KMS-11 (cell line): ENCODE data around the gene SMG6.

Source experiments
- H2AFZ ChIP-seq: fragments of 200-600 bp; sonication (generic); 2 replicates; pipeline ENCODE4 v1.6.1; 2016; ENCODE audit warnings: antibody characterized with exemption, mixed run types, low read depth
- H3K27ac ChIP-seq: fragments of 200-600 bp; sonication (generic); 2 replicates; pipeline ENCODE4 v1.6.1; 2016; ENCODE audit warnings: mild to moderate bottlenecking, mixed run types
- H3K27me3 ChIP-seq: fragments of 200-600 bp; sonication (generic); 2 replicates; pipeline ENCODE4 v1.6.1; 2017; ENCODE audit warnings: mild to moderate bottlenecking, low read depth, mixed run types, moderate library complexity; ENCODE audit not compliant: insufficient read depth
- H3K36me3 ChIP-seq: fragments of 200-600 bp; sonication (generic); 2 replicates; pipeline ENCODE4 v1.6.1; 2017; ENCODE audit warnings: mild to moderate bottlenecking, mixed run types; ENCODE audit not compliant: insufficient read depth
- H3K4me1 ChIP-seq: fragments of 200-600 bp; sonication (generic); 2 replicates; pipeline ENCODE4 v1.6.1; 2016; ENCODE audit warnings: mild to moderate bottlenecking, low read depth, mixed run types; ENCODE audit not compliant: poor library complexity, severe bottlenecking
- H3K4me2 ChIP-seq: fragments of 200-600 bp; sonication (generic); 2 replicates; pipeline ENCODE4 v1.7.0; 2016; ENCODE audit warnings: mild to moderate bottlenecking, mixed run types
- H3K4me3 ChIP-seq: fragments of 200-600 bp; sonication (generic); IDR thresholded peaks from 2 replicates; pipeline ENCODE4 v1.6.1; 2017; ENCODE audit warnings: low read depth, low read length, mixed read lengths; ENCODE audit not compliant: insufficient read depth
- H3K79me2 ChIP-seq: fragments of 200-600 bp; sonication (generic); 2 replicates; pipeline ENCODE4 v1.6.1; 2016; ENCODE audit warnings: low read depth, mixed run types; ENCODE audit not compliant: insufficient read depth
- H3K9ac ChIP-seq: fragments of 200-600 bp; sonication (generic); 2 replicates; pipeline ENCODE4 v1.6.1; 2016; ENCODE audit warnings: mild to moderate bottlenecking, mixed run types
- H4K20me1 ChIP-seq: fragments of 200-600 bp; sonication (generic); 2 replicates; pipeline ENCODE4 v1.6.1; 2016; ENCODE audit warnings: mild to moderate bottlenecking, mixed run types; ENCODE audit not compliant: insufficient read depth
- CTCF ChIP-seq: fragments of 200-600 bp; sonication (generic); conservative IDR thresholded peaks from 2 replicates; pipeline ENCODE4 v1.6.1; 2017; ENCODE audit warnings: low read depth, mild to moderate bottlenecking, antibody characterized with exemption, low read length, moderate library complexity, mixed read lengths

Gene SMG6

GRCh38 chr17:2177235-2177811 lies 126.3 kb downstream of the SMG6 start:
- Histone ChIP-seq H3K9ac (no peak overlapping the region), H3K27ac (no peak overlapping the region)

GRCh38 chr17:2176499-2177169 lies 127.0 kb downstream of the SMG6 start:
- Histone ChIP-seq H3K4me3 (no peak overlapping the region), H3K27me3 (no peaks in the 10 kb centered on the region), H3K79me2 (no peaks in the 10 kb centered on the region), H2AFZ (no peak overlapping the region), H3K4me2 (no peak overlapping the region), H3K9ac (no peak overlapping the region), H3K36me3 (no peaks in the 10 kb centered on the region), H3K27ac (no peak overlapping the region), H4K20me1 (no peaks in the 10 kb centered on the region), H3K4me1 (peaks cover 5% of the 10 kb centered on the region)
- no peak for TF ChIP-seq CTCF

More at GRCh38 chr17:2177235-2177811, 126.3 kb downstream of the SMG6 start:
- TF ChIP-seq CTCF: no peak
- Histone ChIP-seq H3K79me2 (no peaks in the 10 kb centered on the region), H4K20me1 (no peaks in the 10 kb centered on the region), H3K4me2 (no peak overlapping the region), H3K27me3 (no peaks in the 10 kb centered on the region), H3K4me1 (peaks cover 5% of the 10 kb centered on the region), H3K4me3 (no peak overlapping the region), H3K36me3 (no peaks in the 10 kb centered on the region), H2AFZ (no peak overlapping the region)

GRCh38 chr17:2175294-2175628 lies 128.3 kb downstream of the SMG6 start:
- no peak for TF ChIP-seq CTCF
- Histone ChIP-seq H3K36me3 (no peaks in the 10 kb centered on the region), H3K4me2 (no peak overlapping the region), H3K4me3 (no peak overlapping the region), H2AFZ (no peak overlapping the region), H3K9ac (no peak overlapping the region), H4K20me1 (no peaks in the 10 kb centered on the region), H3K27me3 (no peaks in the 10 kb centered on the region), H3K27ac (no peak overlapping the region), H3K4me1 (peaks cover under 1% of the 10 kb centered on the region), H3K79me2 (no peaks in the 10 kb centered on the region)

GRCh38 chr17:2174468-2175293 lies 128.9 kb downstream of the SMG6 start:
- Histone ChIP-seq H3K4me1 (no peaks in the 10 kb centered on the region), H4K20me1 (no peaks in the 10 kb centered on the region), H3K36me3 (no peaks in the 10 kb centered on the region), H3K4me3 (no peak overlapping the region), H3K27ac (no peak overlapping the region), H3K4me2 (no peak overlapping the region), H3K9ac (no peak overlapping the region), H2AFZ (no peak overlapping the region), H3K79me2 (no peaks in the 10 kb centered on the region), H3K27me3 (no peaks in the 10 kb centered on the region)
- TF ChIP-seq CTCF: no peak
